IMR-90 (cell line): ENCODE measurements around the gene UGT1A1.

Experiments
- CEBPB ChIP-seq: IDR thresholded peaks from 2 replicates; pipeline ENCODE4 v1.6.1; 2012; ENCODE audit warnings: low read depth, low read length, improper control_type of control experiment
- CHD1 ChIP-seq: IDR thresholded peaks from 2 replicates; pipeline ENCODE4 v1.6.1; 2012; ENCODE audit warnings: low read depth, low read length, improper control_type of control experiment
- CTCF ChIP-seq: conservative IDR thresholded peaks from 2 replicates; pipeline ENCODE4 v1.5.1; 2012; ENCODE audit warnings: mild to moderate bottlenecking, low read depth, low read length, improper control_type of control experiment
- POLR2A ChIP-seq: IDR thresholded peaks from 2 replicates; pipeline ENCODE4 v1.6.1; 2012; ENCODE audit warnings: mild to moderate bottlenecking, low read depth, low read length
- RAD21 ChIP-seq: IDR thresholded peaks from 2 replicates; pipeline ENCODE4 v1.6.1; 2012; ENCODE audit warnings: low read length, improper control_type of control experiment
- RFX5 ChIP-seq: IDR thresholded peaks from 2 replicates; pipeline ENCODE4 v1.8.0; 2012; ENCODE audit warnings: low read depth, mild to moderate bottlenecking, low read length, moderate library complexity
- SMC3 ChIP-seq: fragments of 150-350 bp; IDR thresholded peaks from 2 replicates; pipeline ENCODE4 v1.6.1; 2016; ENCODE audit warnings: low read depth, mild to moderate bottlenecking, antibody characterized with exemption, low read length, moderate library complexity
- USF2 ChIP-seq: fragments of 150-350 bp; IDR thresholded peaks from 2 replicates; pipeline ENCODE4 v1.6.1; 2017; ENCODE audit warnings: mild to moderate bottlenecking, antibody characterized with exemption, low read length, low read depth
- TF ChIP-seq, protein P1 (sequence below): fragments of 150-350 bp; IDR thresholded peaks from 2 replicates; pipeline ENCODE4 v1.6.1; 2016; ENCODE audit warnings: low read depth, mild to moderate bottlenecking, low read length, moderate library complexity, borderline replicate concordance

GRCh38 chr2:233756429-233757081 lies 3.5 kb upstream of the UGT1A1 start:
- no peak for TF ChIP-seq SMC3
- TF ChIP-seq USF2, result no peak
- no peak for TF ChIP-seq CTCF
- no peak for TF ChIP-seq POLR2A
- no peak for TF ChIP-seq CHD1
- no peak for TF ChIP-seq RAD21
- TF ChIP-seq RFX5, result no peak
- TF ChIP-seq CEBPB, result no peak
- TF ChIP-seq, protein P1, sequence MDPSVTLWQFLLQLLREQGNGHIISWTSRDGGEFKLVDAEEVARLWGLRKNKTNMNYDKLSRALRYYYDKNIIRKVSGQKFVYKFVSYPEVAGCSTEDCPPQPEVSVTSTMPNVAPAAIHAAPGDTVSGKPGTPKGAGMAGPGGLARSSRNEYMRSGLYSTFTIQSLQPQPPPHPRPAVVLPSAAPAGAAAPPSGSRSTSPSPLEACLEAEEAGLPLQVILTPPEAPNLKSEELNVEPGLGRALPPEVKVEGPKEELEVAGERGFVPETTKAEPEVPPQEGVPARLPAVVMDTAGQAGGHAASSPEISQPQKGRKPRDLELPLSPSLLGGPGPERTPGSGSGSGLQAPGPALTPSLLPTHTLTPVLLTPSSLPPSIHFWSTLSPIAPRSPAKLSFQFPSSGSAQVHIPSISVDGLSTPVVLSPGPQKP, result no peak
